Ovary (tissue), 3 donors: ENCODE data around the gene LRGUK.

Experiments
- CTCF ChIP-seq, 3 donors: fragments of 450-650 bp in 2 of 3; fragments of 200-600 bp in 1 of 3; IDR thresholded peaks; one replicate each; pipeline versions ENCODE4 v1.5.1 to v1.8.0; 2016 to 2022; ENCODE audit warnings: antibody characterized with exemption in 3 of 3, mild to moderate bottlenecking in 1 of 3
- EP300 ChIP-seq: sonication (generic); formaldehyde crosslinking; IDR thresholded peaks from one replicate; pipeline ENCODE4 v1.6.1; 2017; ENCODE audit warnings: antibody characterized with exemption
- POLR2A ChIP-seq: fragments of 450-650 bp; IDR thresholded peaks from one replicate; pipeline ENCODE4 v1.6.1; 2017; ENCODE audit warnings: antibody characterized with exemption, mild to moderate bottlenecking, moderate library complexity
- donor health status: DM: no; HTN: no; CAD: no.

GRCh38 chr7:134078991-134079390 lies 48.1 kb upstream of the LRGUK start:
- TF ChIP-seq CTCF (IDR thresholded peaks at IDR 0.05), result no peak
- TF ChIP-seq POLR2A, result no peak
- TF ChIP-seq EP300, result no peak
